GM12872 (cell line): ENCODE measurements around the gene CCDC183.
A peak's percentile ranks its signal among the peaks of the same experiment; 100 is the strongest.

Experiments
- CTCF ChIP-seq: IDR thresholded peaks from 3 replicates; pipeline ENCODE4 v1.5.1; 2011; ENCODE audit warnings: low read depth, mild to moderate bottlenecking, low read length, moderate library complexity; ENCODE audit not compliant: insufficient read depth

The CCDC183 gene

GRCh38 chr9:136784249-136784996 is 11.7 kb upstream of the CCDC183 start:
- TF ChIP-seq CTCF, result peak; percentile 32; the same call in 1 of the 3 replicates

- TF ChIP-seq CTCF, result no peak
Observed at GRCh38 chr9:136784997-136785361, 11.2 kb upstream of the CCDC183 start.

GRCh38 chr9:136786451-136786850 is 9.7 kb upstream of the CCDC183 start:
- no peak for TF ChIP-seq CTCF

GRCh38 chr9:136787690-136788400 is 8.3 kb upstream of the CCDC183 start:
- peak; percentile 75 for TF ChIP-seq CTCF

GRCh38 chr9:136789523-136789937 is 6.6 kb upstream of the CCDC183 start:
- TF ChIP-seq CTCF, result no peak

- no peak for TF ChIP-seq CTCF
Observed at GRCh38 chr9:136790640-136791515, 5.3 kb upstream of the CCDC183 start, which contains the start of gene TMEM141. Gene TMEM141 (plus strand): TSS chr9:136791344. CDS start chr9:136791371, 27 bp downstream.
